ENCODE data around the gene PGK1. TPM values are rescaled to one million over a fixed set of nuclear protein-coding genes. Genes with fewer than 3 reads are reported as not detected.

PGK1 gene
- total and polyA plus RNA-seq, 7 donors = 92.8 to 277 (median 101) TPM

- intact Hi-C loops (cut with DNase I) = no loop called here
- WGBS, 2 donors = 96 to 100% methylated on average over 1 of the region's 1 CpG
- Histone ChIP-seq H3K4me1 (no peaks in the 10 kb centered on the region), H3K36me3 (peaks cover 0 to 23% (median under 1%) of the 10 kb centered on the region in 4 donors), H3K9me3 (no peaks in the 10 kb centered on the region), H3K27ac (no peak overlapping the region), H3K4me3 (no peak overlapping the region), H3K27me3 (no peaks in the 10 kb centered on the region)
- TF ChIP-seq POLR2AphosphoS5 (IDR thresholded peaks at IDR 0.05) = no peak
- no peak for TF ChIP-seq EP300 (IDR thresholded peaks at IDR 0.05)
- TF ChIP-seq CTCF (IDR thresholded peaks at IDR 0.05) = no peak
- no peak for TF ChIP-seq POLR2A (IDR thresholded peaks at IDR 0.05)
- no peak for DNase-seq
These were observed 26.3 kb downstream of the PGK1 start for GRCh38 chrX:78130396-78130795.

GRCh38 chrX:78131117-78131516 is 27.1 kb downstream of the PGK1 start:
- DNase-seq = no peak
- Histone ChIP-seq H3K9me3 (no peaks in the 10 kb centered on the region), H3K36me3 (peaks cover 0 to 16% (median 0%) of the 10 kb centered on the region in 4 donors), H3K27ac (no peak overlapping the region), H3K4me1 (no peaks in the 10 kb centered on the region), H3K4me3 (no peak overlapping the region), H3K27me3 (no peaks in the 10 kb centered on the region)
- 88 to 89% methylated on average over 1 of the region's 1 CpG for WGBS, 2 donors
- intact Hi-C loops (cut with DNase I) = no loop called here
- TF ChIP-seq POLR2A (IDR thresholded peaks at IDR 0.05) = no peak
- TF ChIP-seq POLR2AphosphoS5 (IDR thresholded peaks at IDR 0.05) = no peak
- TF ChIP-seq EP300 (IDR thresholded peaks at IDR 0.05) = no peak
- TF ChIP-seq CTCF (IDR thresholded peaks at IDR 0.05) = no peak

- 62 to 80% methylated on average over 4 of the region's 4 CpGs for whole genome bisulfite sequencing, 2 donors
- H3K4me3 ChIP-seq = no peak overlapping the region
- TF ChIP-seq POLR2A (IDR thresholded peaks at IDR 0.05) = no peak
- no peak for TF ChIP-seq CTCF (IDR thresholded peaks at IDR 0.05)
- TF ChIP-seq EP300 (IDR thresholded peaks at IDR 0.05) = no peak
- TF ChIP-seq POLR2AphosphoS5 (IDR thresholded peaks at IDR 0.05) = no peak
These were observed 29.4 kb downstream of the PGK1 start for GRCh38 chrX:78133238-78133960.

GRCh38 chrX:78139160-78140123 is 35.4 kb downstream of the PGK1 start, which contains the start of gene TAF9B:
TAF9B (minus strand) TSS chrX:78139650; CDS start chrX:78139611, 39 bp downstream.
- intact Hi-C loops (cut with DNase I) = loop anchor here (2.0 kb wide), 1 partner anchor 37 kb away; no protein-coding TSS in a partner anchor
- H3K36me3 ChIP-seq = peaks cover 0 to 6% (median 0%) of the 10 kb centered on the region in 4 donors
- peak within 1 kb of the TSS; percentile 81 to 91 (median 84) for H3K27ac ChIP-seq
- WGBS, 2 donors = 2 to 4% methylated on average over 59 of the region's 59 CpGs
- H3K4me3 ChIP-seq = peak within 1 kb of the TSS; percentile 63 to 79 (median 68)
- TF ChIP-seq POLR2AphosphoS5 (IDR thresholded peaks at IDR 0.05) = peak; percentile 43 to 82 (median 74)
- TF ChIP-seq EP300 (IDR thresholded peaks at IDR 0.05) = no peak
- no peak for TF ChIP-seq CTCF (IDR thresholded peaks at IDR 0.05)
- DNase-seq = peak; percentile 92
- no peaks in the 10 kb centered on the region for H3K9me3 ChIP-seq
- H3K4me1 ChIP-seq = no peaks in the 10 kb centered on the region
- H3K27me3 ChIP-seq = no peaks in the 10 kb centered on the region

More at GRCh38 chrX:78133238-78133960, 29.4 kb downstream of the PGK1 start:
- no peaks in the 10 kb centered on the region for H3K4me1 ChIP-seq
- H3K36me3 ChIP-seq = peaks cover 0 to 6% (median 0%) of the 10 kb centered on the region in 4 donors
- no peaks in the 10 kb centered on the region for H3K27me3 ChIP-seq
- DNase-seq = no peak
- H3K9me3 ChIP-seq = no peaks in the 10 kb centered on the region
- intact Hi-C loops (cut with DNase I) = no loop called here
- no peak overlapping the region for H3K27ac ChIP-seq

Data from sigmoid colon (tissue), 7 donors.